Lung (tissue), 12 donors: Measurements from ENCODE around the gene L3MBTL4. TPM values are rescaled to one million over a fixed set of nuclear protein-coding genes. Genes with fewer than 3 reads are reported as not detected.

ENCODE experiments used
- ATAC-seq: fragments of 200-7000 bp; cut with Tn5 transposase; one replicate; pipeline ENCODE4 v1.9.1; 2020; ENCODE audit warnings: moderate number of reproducible peaks; ENCODE audit not compliant: insufficient read depth, low FRiP score
- DNase-seq, 3 donors: peaks; one replicate each; pipeline ENCODE4 v3.0.0-alpha.2; 2013 to 2017
- H3K27ac ChIP-seq, 2 donors: one replicate each; pipeline ENCODE4 v1.5.1; 2013; ENCODE audit warnings: mild to moderate bottlenecking in 2 of 2, moderate library complexity in 2 of 2, control low read depth in 1 of 2, inconsistent platforms in 1 of 2, low read depth in 1 of 2, low read length in 1 of 2
- H3K27me3 ChIP-seq, 3 donors: one replicate each; pipeline ENCODE4 v1.5.1; 2013; ENCODE audit warnings: low read length in 2 of 3; ENCODE audit not compliant: control insufficient read depth in 3 of 3, insufficient read depth in 3 of 3
- H3K36me3 ChIP-seq, 4 donors: one replicate each; pipeline ENCODE4 v1.5.1; 2013; ENCODE audit warnings: low read length in 4 of 4, mild to moderate bottlenecking in 1 of 4, moderate library complexity in 1 of 4; ENCODE audit not compliant: control insufficient read depth in 4 of 4, insufficient read depth in 4 of 4
- H3K4me1 ChIP-seq, 5 donors: one replicate each; pipeline ENCODE4 v1.5.1; 2013; ENCODE audit warnings: low read length in 5 of 5, mild to moderate bottlenecking in 2 of 5, moderate library complexity in 1 of 5; ENCODE audit not compliant: control insufficient read depth in 5 of 5, insufficient read depth in 5 of 5
- H3K4me3 ChIP-seq: one replicate; pipeline ENCODE4 v1.5.1; 2013; ENCODE audit warnings: mild to moderate bottlenecking, control low read depth, moderate library complexity
- H3K9ac ChIP-seq, 2 donors: one replicate each; pipeline ENCODE4 v1.5.1; 2013; ENCODE audit warnings: low read length in 2 of 2, control low read depth in 1 of 2; ENCODE audit not compliant: insufficient read depth in 1 of 2
- H3K9me3 ChIP-seq, 4 donors: one replicate each; pipeline ENCODE4 v1.5.1; 2013; ENCODE audit warnings: low read length in 3 of 4, mild to moderate bottlenecking in 1 of 4, moderate library complexity in 1 of 4; ENCODE audit not compliant: control insufficient read depth in 4 of 4, insufficient read depth in 3 of 4
- CTCF ChIP-seq: IDR thresholded peaks from 2 replicates; pipeline ENCODE4 v1.5.1; 2012; ENCODE audit warnings: mild to moderate bottlenecking; ENCODE audit errors: control extremely low read depth, extremely low read depth
- WGBS, 2 donors: extraction: QIAGEN DNeasy Blood & Tissue Kit; methylation state at CpG; one replicate each; pipeline ENCODE4 v1.1.7; 2013; 5-methylcytosine and 5-hydroxymethylcytosine counted together
- polyA plus RNA-seq, 2 donors: library from polyadenylated mRNA; stranded (reverse); fragments of 200-250 nt; gene quantifications; one replicate each; pipeline ENCODE4 v1.2.1, GENCODE V29; 2013
- total RNA-seq, 2 donors: library from RNA; depleted of rRNA in 1 of 2; stranded (reverse); fragments of >200 nt in 1 of 2; gene quantifications; one replicate each; pipeline ENCODE4 v1.2.1, GENCODE V29; 2014 to 2021
- donor health status: control.
- donor health status: control.
- donor health status: Bipolar disorder and iron deficiency.
- donor health status: healthy.
- donor health status: DM: yes; HTN: yes; CAD: no.

The L3MBTL4 gene
- total and polyA plus RNA-seq, 4 donors = 2.8 to 16.8 (median 9.9) TPM

GRCh38 chr18:6423289-6423688 is 8.6 kb upstream of the L3MBTL4 start:
- H3K4me1 ChIP-seq = peaks cover 0 to 9% (median 0%) of the 10 kb centered on the region in 5 donors
- peaks cover 0 to 4% (median 0%) of the 10 kb centered on the region in 4 donors for H3K9me3 ChIP-seq
- H3K4me3 ChIP-seq = no peak overlapping the region
- 68 to 79% methylated on average over 5 of the region's 5 CpGs for WGBS, 2 donors
- H3K9ac ChIP-seq = no peak overlapping the region
- H3K27me3 ChIP-seq = no peaks in the 10 kb centered on the region
- DNase-seq = no peak
- ATAC-seq = no peak
- H3K36me3 ChIP-seq = no peaks in the 10 kb centered on the region
- no peak overlapping the region for H3K27ac ChIP-seq
- no peak for TF ChIP-seq CTCF

GRCh38 chr18:6414118-6414722 is 491 bp downstream of the L3MBTL4 start:
- peaks cover 0 to 7% (median 3%) of the 10 kb centered on the region in 5 donors for H3K4me1 ChIP-seq
- H3K9ac ChIP-seq = peak overlapping the region in 1 of 2 donors; percentile 77
- ATAC-seq (peak; percentile 85), DNase-seq (peak; percentile 73 to 76 (median 75))
- H3K9me3 ChIP-seq = no peaks in the 10 kb centered on the region
- WGBS, 2 donors = 1% methylated on average over 48 to 68 of the region's 68 CpGs
- no peaks in the 10 kb centered on the region for H3K36me3 ChIP-seq
- peaks cover 0 to 5% (median 3%) of the 10 kb centered on the region in 3 donors for H3K27me3 ChIP-seq
- peak overlapping the region; percentile 81 for H3K4me3 ChIP-seq
- peak; percentile 0 for TF ChIP-seq CTCF
- H3K27ac ChIP-seq = peak overlapping the region; percentile 71 to 89

GRCh38 chr18:6413579-6414117 is 1.1 kb downstream of the L3MBTL4 start:
- WGBS, 2 donors = 17 to 32% methylated on average over 25 of the region's 25 CpGs
- Histone ChIP-seq H3K27me3 (peaks cover 0 to 5% (median 3%) of the 10 kb centered on the region in 3 donors), H3K9me3 (no peaks in the 10 kb centered on the region), H3K4me1 (peaks cover 0 to 7% (median 3%) of the 10 kb centered on the region in 5 donors), H3K27ac (peak overlapping the region in 1 of 2 donors; percentile 89), H3K9ac (peak overlapping the region in 1 of 2 donors; percentile 77), H3K36me3 (no peaks in the 10 kb centered on the region), H3K4me3 (peak overlapping the region; percentile 81)
- ATAC-seq (no peak), DNase-seq (peak; percentile 21 to 42 (median 28))
- TF ChIP-seq CTCF = no peak
